ENCODE measurements around the gene AP1M1. TPM values are rescaled to one million over a fixed set of nuclear protein-coding genes. Genes with fewer than 3 reads are reported as not detected.
A peak's percentile ranks its signal among the peaks of the same experiment; 100 is the strongest.

Gene AP1M1
- polyA plus RNA-seq, 4 donors = 29.7 to 97.8 (median 58.0) TPM

DNA sequence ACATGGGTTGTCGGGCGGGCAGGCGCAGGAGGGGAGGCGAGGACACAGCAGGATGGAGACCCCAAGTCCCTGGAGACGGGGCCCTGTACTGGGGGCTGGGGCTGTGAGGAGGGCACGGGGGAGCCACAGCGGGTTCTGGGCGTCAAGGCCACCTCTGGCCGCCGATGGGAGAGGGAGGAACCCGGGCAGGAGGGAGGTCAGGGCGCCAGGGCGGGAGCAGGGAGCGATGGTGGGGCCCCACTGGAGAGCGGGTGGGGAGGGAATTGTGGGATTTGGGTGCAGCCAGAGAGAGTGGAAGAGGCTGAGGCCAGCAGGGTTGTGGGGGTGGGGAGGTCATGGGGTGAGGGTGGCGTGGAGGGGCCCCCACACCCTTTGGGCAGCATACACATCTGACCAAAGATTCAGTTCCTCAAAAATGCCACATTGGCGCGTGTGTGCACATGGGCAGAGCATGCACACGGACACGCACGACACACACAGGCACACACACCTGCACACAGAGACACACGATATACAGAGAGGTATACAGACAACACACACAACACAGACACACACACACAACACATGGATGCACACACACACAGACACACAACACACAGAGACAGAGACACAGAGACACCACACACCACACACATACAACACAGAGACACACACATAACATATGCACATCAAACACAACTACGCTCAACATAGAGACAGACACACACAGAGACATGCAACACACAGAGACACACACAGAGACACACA, 54.9 kb downstream of the AP1M1 start:
- Histone ChIP-seq H3K4me1 (ENCODE audit: control insufficient read depth in 3 of 3, insufficient read depth in 2 of 3, low read depth in 1 of 3, low read length in 2 of 3) (no peaks in the 10 kb centered on the region), H3K36me3 (ENCODE audit: control insufficient read depth in 3 of 3, insufficient read depth in 2 of 3, low read depth in 1 of 3, low read length in 3 of 3) (no peaks in the 10 kb centered on the region), H3K27me3 (ENCODE audit: control insufficient read depth in 3 of 3, insufficient read depth in 3 of 3, low read length in 3 of 3) (no peaks in the 10 kb centered on the region), H3K27ac (ENCODE audit: low read depth in 1 of 3, low read length in 2 of 3) (no peak overlapping the region), H3K4me3 (ENCODE audit: low read depth in 1 of 3, low read length in 3 of 3) (no peak overlapping the region), H3K9me3 (ENCODE audit: control insufficient read depth in 2 of 2, insufficient read depth in 1 of 2, low read depth in 1 of 2, low read length in 1 of 2) (no peaks in the 10 kb centered on the region)
- FAIRE-seq (no peak), DNase-seq (no peak)
- WGBS, 3 donors = 81 to 83% (median 81%) methylated on average over 23 of the region's 23 CpGs

- FAIRE-seq (no peak), DNase-seq (no peak)
- Histone ChIP-seq H3K27me3 (ENCODE audit: control insufficient read depth in 3 of 3, insufficient read depth in 3 of 3, low read length in 3 of 3) (no peaks in the 10 kb centered on the region), H3K4me1 (ENCODE audit: control insufficient read depth in 3 of 3, insufficient read depth in 2 of 3, low read depth in 1 of 3, low read length in 2 of 3) (no peaks in the 10 kb centered on the region), H3K36me3 (ENCODE audit: control insufficient read depth in 3 of 3, insufficient read depth in 2 of 3, low read depth in 1 of 3, low read length in 3 of 3) (no peaks in the 10 kb centered on the region), H3K4me3 (ENCODE audit: low read depth in 1 of 3, low read length in 3 of 3) (no peak overlapping the region), H3K9me3 (ENCODE audit: control insufficient read depth in 2 of 2, insufficient read depth in 1 of 2, low read depth in 1 of 2, low read length in 1 of 2) (no peaks in the 10 kb centered on the region), H3K27ac (ENCODE audit: low read depth in 1 of 3, low read length in 2 of 3) (no peak overlapping the region)
- 90 to 98% (median 93%) methylated on average over 6 of the region's 6 CpGs for WGBS, 3 donors
Observed at GRCh38 chr19:16254851-16255408, 57.2 kb downstream of the AP1M1 start.

- Histone ChIP-seq H3K9me3 (ENCODE audit: control insufficient read depth in 2 of 2, insufficient read depth in 1 of 2, low read depth in 1 of 2, low read length in 1 of 2) (peaks cover 0 to 5% of the 10 kb centered on the region in 2 donors), H3K27me3 (ENCODE audit: control insufficient read depth in 3 of 3, insufficient read depth in 3 of 3, low read length in 3 of 3) (no peaks in the 10 kb centered on the region), H3K36me3 (ENCODE audit: control insufficient read depth in 3 of 3, insufficient read depth in 2 of 3, low read depth in 1 of 3, low read length in 3 of 3) (no peaks in the 10 kb centered on the region), H3K4me1 (ENCODE audit: control insufficient read depth in 3 of 3, insufficient read depth in 2 of 3, low read depth in 1 of 3, low read length in 2 of 3) (peaks cover 0 to 13% (median 4%) of the 10 kb centered on the region in 3 donors), H3K27ac (ENCODE audit: low read depth in 1 of 3, low read length in 2 of 3) (peak overlapping the region in 1 of 3 donors; percentile 49), H3K4me3 (ENCODE audit: low read depth in 1 of 3, low read length in 3 of 3) (no peak overlapping the region)
- WGBS, 3 donors = 86 to 92% (median 88%) methylated on average over 8 of the region's 8 CpGs
- FAIRE-seq = no peak
- no peak for DNase-seq
Observed at GRCh38 chr19:16257509-16258002, 59.8 kb downstream of the AP1M1 start.

DNA sequence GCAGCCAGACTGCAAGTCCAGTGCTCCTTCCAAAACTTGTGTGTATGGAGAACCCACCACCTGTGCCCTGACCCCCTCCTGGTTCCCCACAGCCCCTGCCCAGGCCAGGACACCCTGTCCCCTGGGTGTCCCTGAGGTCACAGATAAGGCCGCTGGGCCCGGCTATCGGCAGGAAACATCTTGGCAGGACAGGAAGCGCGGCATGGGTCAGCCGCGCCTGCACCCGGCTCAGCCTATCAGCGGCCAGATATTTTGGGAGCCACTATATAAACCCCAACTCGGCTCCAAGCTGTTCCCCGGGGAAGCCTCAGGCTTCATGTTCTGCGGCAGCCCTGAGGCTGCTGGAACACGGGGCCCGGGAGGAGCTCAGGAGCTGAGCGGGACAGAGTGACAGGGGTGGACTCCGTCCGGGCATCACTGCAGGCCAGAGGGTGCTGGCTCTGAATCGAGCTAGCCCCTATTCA, 60.8 kb downstream of the AP1M1 start:
- H3K36me3 ChIP-seq (ENCODE audit: control insufficient read depth in 3 of 3, insufficient read depth in 2 of 3, low read depth in 1 of 3, low read length in 3 of 3) = no peaks in the 10 kb centered on the region
- no peak overlapping the region for H3K4me3 ChIP-seq (ENCODE audit: low read depth in 1 of 3, low read length in 3 of 3)
- 53 to 62% (median 56%) methylated on average over 18 of the region's 18 CpGs for WGBS, 3 donors
- H3K4me1 ChIP-seq (ENCODE audit: control insufficient read depth in 3 of 3, insufficient read depth in 2 of 3, low read depth in 1 of 3, low read length in 2 of 3) = peaks cover 0 to 22% (median 4%) of the 10 kb centered on the region in 3 donors
- no peak for DNase-seq
- no peaks in the 10 kb centered on the region for H3K27me3 ChIP-seq (ENCODE audit: control insufficient read depth in 3 of 3, insufficient read depth in 3 of 3, low read length in 3 of 3)
- FAIRE-seq = no peak
- peak overlapping the region in 2 of 3 donors; percentile 53 to 90 for H3K27ac ChIP-seq (ENCODE audit: low read depth in 1 of 3, low read length in 2 of 3)
- H3K9me3 ChIP-seq (ENCODE audit: control insufficient read depth in 2 of 2, insufficient read depth in 1 of 2, low read depth in 1 of 2, low read length in 1 of 2) = peaks cover 0 to 5% of the 10 kb centered on the region in 2 donors

DNA sequence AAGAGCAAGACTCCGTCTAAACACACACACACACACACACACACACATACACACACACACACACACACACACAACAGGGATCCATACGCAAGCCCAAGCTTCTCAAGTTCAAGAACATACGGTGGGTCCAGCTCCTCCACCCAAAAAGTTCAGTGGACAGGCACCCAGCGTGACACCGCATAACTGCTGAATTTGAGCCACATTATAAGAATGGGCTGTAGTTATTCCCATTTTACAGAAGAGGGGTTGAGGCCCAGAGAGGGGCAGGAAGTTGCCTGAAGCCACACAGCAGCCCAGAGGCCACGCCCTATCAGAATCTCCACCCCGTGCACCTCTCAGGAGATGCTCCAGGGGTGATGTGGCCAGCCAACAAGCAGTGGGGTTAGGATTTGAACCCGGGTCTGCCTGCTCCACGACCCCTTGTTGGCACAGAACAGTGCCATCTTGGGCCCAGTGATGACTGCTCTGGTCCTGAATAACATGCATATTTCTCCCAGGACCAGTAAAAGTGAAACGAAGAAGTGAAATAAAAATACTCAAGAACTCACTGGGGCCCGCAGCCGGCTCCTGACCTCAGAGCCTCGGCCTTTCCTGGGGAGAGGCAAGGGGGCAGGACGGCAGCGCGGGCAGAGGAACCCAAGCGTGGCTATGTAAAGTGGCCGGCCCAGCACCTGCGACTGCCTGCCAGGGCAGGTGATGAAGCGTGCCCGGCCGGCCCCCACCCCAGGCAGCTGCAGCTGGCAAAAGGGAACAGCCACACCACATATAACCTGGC, 61.9 kb downstream of the AP1M1 start:
- DNase-seq = no peak
- Histone ChIP-seq H3K9me3 (ENCODE audit: control insufficient read depth in 2 of 2, insufficient read depth in 1 of 2, low read depth in 1 of 2, low read length in 1 of 2) (peaks cover 0 to 5% of the 10 kb centered on the region in 2 donors), H3K4me3 (ENCODE audit: low read depth in 1 of 3, low read length in 3 of 3) (no peak overlapping the region), H3K36me3 (ENCODE audit: control insufficient read depth in 3 of 3, insufficient read depth in 2 of 3, low read depth in 1 of 3, low read length in 3 of 3) (no peaks in the 10 kb centered on the region), H3K27ac (ENCODE audit: low read depth in 1 of 3, low read length in 2 of 3) (peak overlapping the region in 1 of 3 donors; percentile 90), H3K4me1 (ENCODE audit: control insufficient read depth in 3 of 3, insufficient read depth in 2 of 3, low read depth in 1 of 3, low read length in 2 of 3) (peaks cover 0 to 28% (median 4%) of the 10 kb centered on the region in 3 donors), H3K27me3 (ENCODE audit: control insufficient read depth in 3 of 3, insufficient read depth in 3 of 3, low read length in 3 of 3) (no peaks in the 10 kb centered on the region)
- no peak for FAIRE-seq
- whole genome bisulfite sequencing, 3 donors = 56 to 67% (median 62%) methylated on average over 19 to 22 of the region's 22 CpGs

- WGBS, 3 donors = 67 to 81% (median 72%) methylated on average over 3 to 4 of the region's 4 CpGs
- DNase-seq (no peak), FAIRE-seq (no peak)
- H3K27me3 ChIP-seq (ENCODE audit: control insufficient read depth in 3 of 3, insufficient read depth in 3 of 3, low read length in 3 of 3) = no peaks in the 10 kb centered on the region
- H3K4me1 ChIP-seq (ENCODE audit: control insufficient read depth in 3 of 3, insufficient read depth in 2 of 3, low read depth in 1 of 3, low read length in 2 of 3) = peaks cover 0 to 28% (median 4%) of the 10 kb centered on the region in 3 donors
- no peaks in the 10 kb centered on the region for H3K36me3 ChIP-seq (ENCODE audit: control insufficient read depth in 3 of 3, insufficient read depth in 2 of 3, low read depth in 1 of 3, low read length in 3 of 3)
- no peak overlapping the region for H3K4me3 ChIP-seq (ENCODE audit: low read depth in 1 of 3, low read length in 3 of 3)
- peak overlapping the region in 1 of 3 donors; percentile 12 for H3K27ac ChIP-seq (ENCODE audit: low read depth in 1 of 3, low read length in 2 of 3)
- peaks cover 0 to 5% of the 10 kb centered on the region in 2 donors for H3K9me3 ChIP-seq (ENCODE audit: control insufficient read depth in 2 of 2, insufficient read depth in 1 of 2, low read depth in 1 of 2, low read length in 1 of 2)
Observed at GRCh38 chr19:16260160-16260811, 62.6 kb downstream of the AP1M1 start.

- Histone ChIP-seq H3K9me3 (ENCODE audit: control insufficient read depth in 2 of 2, insufficient read depth in 1 of 2, low read depth in 1 of 2, low read length in 1 of 2) (peaks cover 0 to 5% of the 10 kb centered on the region in 2 donors), H3K27ac (ENCODE audit: low read depth in 1 of 3, low read length in 2 of 3) (no peak overlapping the region), H3K27me3 (ENCODE audit: control insufficient read depth in 3 of 3, insufficient read depth in 3 of 3, low read length in 3 of 3) (no peaks in the 10 kb centered on the region), H3K36me3 (ENCODE audit: control insufficient read depth in 3 of 3, insufficient read depth in 2 of 3, low read depth in 1 of 3, low read length in 3 of 3) (no peaks in the 10 kb centered on the region), H3K4me1 (ENCODE audit: control insufficient read depth in 3 of 3, insufficient read depth in 2 of 3, low read depth in 1 of 3, low read length in 2 of 3) (peaks cover 0 to 28% (median 4%) of the 10 kb centered on the region in 3 donors), H3K4me3 (ENCODE audit: low read depth in 1 of 3, low read length in 3 of 3) (no peak overlapping the region)
- no peak for FAIRE-seq
- DNase-seq = no peak
- WGBS, 3 donors = 92 to 97% (median 93%) methylated on average over 4 of the region's 4 CpGs
Observed at GRCh38 chr19:16260812-16261161, 63.1 kb downstream of the AP1M1 start.

All from small intestine (tissue), 7 donors.